ENCODE data around the gene CD302.
"Not testable (repeated sequence)": the region's sequence is repeated elsewhere in the genome, so short reads cannot be mapped to it uniquely, and the experiment has no call there.

GRCh38 chr2:159822478-159822833, 24.4 kb upstream of the CD302 start:
- not testable (repeated sequence) for TF ChIP-seq CTCF, POLR2A (IDR thresholded peaks at IDR 0.05)
